PC-3 (cell line): Measurements from ENCODE around the gene VWA3B. TPM values are rescaled to one million over a fixed set of nuclear protein-coding genes. Genes with fewer than 3 reads are reported as not detected.

Source experiments
- ATAC-seq: fragments of 200-7000 bp; cut with Tn5 transposase; 2 replicates; pipeline ENCODE4 v1.9.1; 2020; ENCODE audit warnings: mild to moderate bottlenecking, moderate library complexity
- BruUV-seq: library from RNA; stranded (reverse); fragments of 400-500 nt; replicated peaks from 2 replicates; lab custom pipeline; 2021; lab: Mats Ljungman, UMichigan
- CTCF ChIA-PET: fragments of 300-600 bp; sonication (Branson Sonifier 250); formaldehyde crosslinking; loops from one replicate; lab custom pipeline; 2022; ENCODE audit warnings: antibody characterized with exemption; lab: Charles Lee
- POLR2A ChIA-PET: fragments of 300-600 bp; sonication (Branson Sonifier 250); formaldehyde crosslinking; loops from one replicate; lab custom pipeline; 2022; ENCODE audit warnings: antibody characterized with exemption; ENCODE audit not compliant: unreplicated experiment; lab: Charles Lee
- DNase-seq: peaks from one replicate; pipeline ENCODE4 v3.0.0-alpha.2; 2015
- H2AFZ ChIP-seq: fragments of 300-600 bp; sonication (generic); 2 replicates; pipeline ENCODE4 v1.6.0; 2016; ENCODE audit warnings: antibody characterized with exemption, low read length
- H3F3A ChIP-seq: fragments of 300-600 bp; sonication (generic); one replicate; pipeline ENCODE4 v1.6.0; 2017; ENCODE audit warnings: antibody characterized with exemption, low read length, control low read depth, mild to moderate bottlenecking; ENCODE audit not compliant: unreplicated experiment
- H3K27ac ChIP-seq: fragments of 300-600 bp; sonication (generic); 2 replicates; pipeline ENCODE4 v1.5.1; 2016; ENCODE audit warnings: mild to moderate bottlenecking, low read length
- H3K27me3 ChIP-seq: fragments of 300-600 bp; sonication (generic); 2 replicates; pipeline ENCODE4 v1.6.1; 2016; ENCODE audit warnings: low read length, mixed read lengths
- H3K36me3 ChIP-seq: fragments of 300-600 bp; sonication (generic); 2 replicates; pipeline ENCODE4 v1.6.1; 2016; ENCODE audit warnings: low read depth, mixed run types, low read length, mixed read lengths
- H3K4me1 ChIP-seq: fragments of 300-600 bp; sonication (generic); 2 replicates; pipeline ENCODE4 v1.5.1; 2016; ENCODE audit warnings: low read length; ENCODE audit not compliant: insufficient read depth
- H3K4me2 ChIP-seq: fragments of 300-600 bp; sonication (generic); 2 replicates; pipeline ENCODE4 v1.6.0; 2016; ENCODE audit warnings: low read length
- H3K4me3 ChIP-seq: fragments of 300-600 bp; sonication (generic); 2 replicates; pipeline ENCODE4 v1.5.1; 2016; ENCODE audit warnings: mild to moderate bottlenecking, low read length, mixed read lengths
- H3K79me2 ChIP-seq: fragments of 300-600 bp; sonication (generic); 2 replicates; pipeline ENCODE4 v1.6.1; 2017; ENCODE audit warnings: low read length, mixed read lengths
- H3K9ac ChIP-seq: fragments of 300-600 bp; sonication (generic); 2 replicates; pipeline ENCODE4 v1.6.0; 2016; ENCODE audit warnings: mild to moderate bottlenecking, low read length
- H3K9me2 ChIP-seq: fragments of 300-600 bp; sonication (generic); replicated peaks from 2 replicates; pipeline ENCODE4 v1.6.1; 2016; ENCODE audit warnings: mixed run types, low read length, mixed read lengths
- H3K9me3 ChIP-seq: fragments of 300-600 bp; sonication (generic); 2 replicates; pipeline ENCODE4 v1.6.1; 2016; ENCODE audit warnings: low read length, mixed read lengths
- H4K20me1 ChIP-seq: fragments of 300-600 bp; sonication (generic); 2 replicates; pipeline ENCODE4 v1.6.1; 2016; ENCODE audit warnings: low read length, mixed read lengths
- CTCF ChIP-seq: fragments of 300-600 bp; sonication (generic); conservative IDR thresholded peaks from 2 replicates; pipeline ENCODE4 v1.5.1; 2017; ENCODE audit warnings: antibody characterized with exemption, low read depth, mild to moderate bottlenecking, low read length
- EZH2 ChIP-seq: fragments of 300-600 bp; sonication (generic); IDR thresholded peaks from one replicate; pipeline ENCODE4 v1.6.1; 2017; ENCODE audit warnings: antibody characterized with exemption, mild to moderate bottlenecking, low read length; ENCODE audit not compliant: unreplicated experiment
- EZH2phosphoT487 ChIP-seq: fragments of 300-600 bp; sonication (generic); IDR thresholded peaks from 2 replicates; pipeline ENCODE4 v1.6.1; 2018; ENCODE audit warnings: mild to moderate bottlenecking, antibody characterized with exemption, low read length, borderline replicate concordance
- intact Hi-C: fragments of 100-400 bp; cut with micrococcal nuclease; formaldehyde crosslinking; loops from 2 replicates; pipeline ENCODE4 v1.9.0; 2023
- total RNA-seq: library from RNA; depleted of rRNA; stranded (reverse); fragments of >200 nt; gene quantifications from 2 replicates; pipeline ENCODE4 v1.2.3, GENCODE V29; 2014

VWA3B gene
- total RNA-seq, 1 experiment from 2014 or later: not detected

GRCh38 chr2:98242003-98242402 is 155.0 kb downstream of the VWA3B start:
- Histone ChIP-seq H3K9ac (no peak overlapping the region), H3K27ac (no peak overlapping the region), H3K9me2 (no peaks in the 10 kb centered on the region)

GRCh38 chr2:98245491-98245890 is 158.5 kb downstream of the VWA3B start:
- Histone ChIP-seq H3K4me2 (no peak overlapping the region), H4K20me1 (no peaks in the 10 kb centered on the region), H3K9ac (no peak overlapping the region), H3K4me1 (no peaks in the 10 kb centered on the region), H3K4me3 (no peak overlapping the region), H3K36me3 (no peaks in the 10 kb centered on the region), H3K79me2 (no peaks in the 10 kb centered on the region), H3K27me3 (no peaks in the 10 kb centered on the region), H3F3A (no peaks in the 10 kb centered on the region), H3K27ac (no peak overlapping the region), H2AFZ (no peak overlapping the region), H3K9me3 (0 out of 2 replicates have a peak, but pooled peaks cover 6% of the 10 kb centered on the region), H3K9me2 (no peaks in the 10 kb centered on the region)
- BruUV-seq: no TSS peak
- CTCF ChIA-PET: no interaction called here
- POLR2A ChIA-PET: no interaction called here
- DNase-seq: no peak
- intact Hi-C loops: no loop called here
- TF ChIP-seq EZH2 (no peak), EZH2phosphoT487 (no peak), CTCF (no peak)
- no peak for ATAC-seq

More at GRCh38 chr2:98242003-98242402, 155.0 kb downstream of the VWA3B start:
- ATAC-seq (no peak), DNase-seq (no peak)
- TF ChIP-seq CTCF: no peak
- no peak for TF ChIP-seq EZH2phosphoT487
- no peak for TF ChIP-seq EZH2
- Histone ChIP-seq H4K20me1 (no peaks in the 10 kb centered on the region), H3K9me3 (0 out of 2 replicates have a peak, but pooled peaks cover 6% of the 10 kb centered on the region), H3K4me2 (no peak overlapping the region), H3K27me3 (no peaks in the 10 kb centered on the region), H2AFZ (no peak overlapping the region), H3K36me3 (no peaks in the 10 kb centered on the region), H3K4me3 (no peak overlapping the region), H3F3A (no peaks in the 10 kb centered on the region), H3K79me2 (no peaks in the 10 kb centered on the region), H3K4me1 (no peaks in the 10 kb centered on the region)
- POLR2A ChIA-PET: no interaction called here
- BruUV-seq: no TSS peak
- CTCF ChIA-PET: no interaction called here
- intact Hi-C loops: no loop called here

GRCh38 chr2:98247383-98247782 is 160.4 kb downstream of the VWA3B start:
- intact Hi-C loops: no loop called here
- 0 out of 2 replicates have a peak, but pooled peaks cover 6% of the 10 kb centered on the region for H3K9me3 ChIP-seq
- H3K4me3 ChIP-seq: no peak overlapping the region
- DNase-seq (no peak), ATAC-seq (no peak)
- BruUV-seq: no TSS peak
- no peak overlapping the region for H2AFZ ChIP-seq
- H3K9ac ChIP-seq: no peak overlapping the region
- TF ChIP-seq EZH2phosphoT487 (no peak), EZH2 (no peak), CTCF (no peak)
- no peaks in the 10 kb centered on the region for H3K4me1 ChIP-seq
- no peaks in the 10 kb centered on the region for H3K79me2 ChIP-seq
- no peak overlapping the region for H3K27ac ChIP-seq
- ChIA-PET CTCF (no interaction called here), POLR2A (no interaction called here)
- no peak overlapping the region for H3K4me2 ChIP-seq
- no peaks in the 10 kb centered on the region for H4K20me1 ChIP-seq
- no peaks in the 10 kb centered on the region for H3K27me3 ChIP-seq
- H3K36me3 ChIP-seq: no peaks in the 10 kb centered on the region
- no peaks in the 10 kb centered on the region for H3K9me2 ChIP-seq
- no peaks in the 10 kb centered on the region for H3F3A ChIP-seq
